NCI-H128 (cell line): ENCODE data around the gene ISG15.
A peak's percentile ranks its signal among the peaks of the same experiment; 100 is the strongest.
"Not testable (repeated sequence)": the region's sequence is repeated elsewhere in the genome, so short reads cannot be mapped to it uniquely, and the experiment has no call there.

ENCODE experiments used
- DNase-seq: peaks from one replicate; lab custom pipeline; 2025; ENCODE audit not compliant: unreplicated experiment; lab: John Stamatoyannopoulos, UW

ISG15 gene

GRCh38 chr1:994546-994945 lies 18.8 kb upstream of the ISG15 start:
- not testable (repeated sequence) for DNase-seq

GRCh38 chr1:995665-996633 lies 17.3 kb upstream of the ISG15 start:
- DNase-seq, result no peak

- no peak for DNase-seq
Measured at GRCh38 chr1:996851-997712, 16.2 kb upstream of the ISG15 start.

GRCh38 chr1:997713-997992 lies 15.6 kb upstream of the ISG15 start:
- DNase-seq, result no peak

GRCh38 chr1:997993-998744 lies 15.1 kb upstream of the ISG15 start:
- no peak for DNase-seq

GRCh38 chr1:998745-998994 lies 14.6 kb upstream of the ISG15 start:
- no peak for DNase-seq

GRCh38 chr1:998995-999724 lies 14.1 kb upstream of the ISG15 start:
- no peak for DNase-seq

GRCh38 chr1:999725-1000356 lies 13.5 kb upstream of the ISG15 start, which contains the start of gene HES4:
Gene HES4 (minus strand): TSS chr1:1000097. CDS start chr1:999973, 124 bp downstream.
- peak; percentile 41 for DNase-seq

GRCh38 chr1:1000357-1001056 lies 12.8 kb upstream of the ISG15 start:
- DNase-seq, result no peak

GRCh38 chr1:1001057-1001783 lies 12.1 kb upstream of the ISG15 start:
- DNase-seq, result no peak

- DNase-seq, result no peak
Measured at GRCh38 chr1:1003618-1004419, 9.5 kb upstream of the ISG15 start.

- DNase-seq, result no peak
Measured at GRCh38 chr1:1004420-1004779, 8.9 kb upstream of the ISG15 start.

GRCh38 chr1:1004780-1005697 lies 8.3 kb upstream of the ISG15 start:
- DNase-seq, result no peak

GRCh38 chr1:1005774-1006304 lies 7.5 kb upstream of the ISG15 start:
- DNase-seq, result no peak

- DNase-seq, result no peak
Measured at GRCh38 chr1:1006305-1007159, 6.8 kb upstream of the ISG15 start.

- DNase-seq, result not testable (repeated sequence)
Measured at GRCh38 chr1:1010131-1010530, 3.2 kb upstream of the ISG15 start.
